ENCODE measurements around the gene EIF4E1B.

DNA sequence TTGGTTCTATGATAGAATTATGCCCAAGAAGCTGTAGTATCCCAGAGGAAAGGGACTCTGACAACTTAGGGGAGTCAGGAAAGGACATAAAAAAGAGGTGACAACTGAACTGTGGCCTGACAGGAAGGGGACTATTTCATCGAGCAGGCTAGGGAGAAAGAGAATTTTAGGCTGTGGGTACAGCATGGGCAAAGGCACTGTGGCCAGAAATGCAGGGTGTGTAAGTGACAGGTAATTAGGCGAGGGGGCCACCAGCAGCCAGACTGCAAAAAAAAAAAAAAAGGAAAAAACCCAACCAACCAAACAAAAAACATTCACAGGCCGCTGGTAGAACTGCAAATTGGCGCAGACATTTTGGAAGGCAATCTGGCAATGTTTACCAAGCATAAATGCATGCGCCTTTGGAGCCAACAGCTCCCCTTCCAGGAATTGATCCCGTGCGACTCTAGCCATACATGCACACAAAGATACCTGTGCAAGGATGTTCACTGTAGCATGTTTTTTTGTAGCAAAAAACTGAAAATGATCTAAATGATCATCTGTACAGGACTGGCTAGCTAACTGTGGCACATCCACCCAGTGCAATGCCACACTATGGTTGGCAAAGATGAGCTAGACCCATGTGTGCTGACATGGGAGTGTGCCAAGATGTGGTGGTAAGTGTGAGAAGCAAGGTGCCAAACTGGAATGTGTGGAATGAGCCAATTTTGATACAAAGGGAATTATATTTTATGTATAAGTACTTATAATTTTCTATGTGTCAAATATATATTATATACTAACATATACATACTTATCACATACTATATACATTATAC, 1.1 kb downstream of the EIF4E1B start:
- TF ChIP-seq CTCF (conservative IDR thresholded peaks at IDR 0.05 in 1 of 2, IDR thresholded peaks at IDR 0.05 in 1 of 2; ENCODE audit: extremely low read depth in 1 of 2, insufficient read depth in 1 of 2, low read depth in 1 of 2, low read length in 2 of 2) (no peak), EZH2 (IDR thresholded peaks at IDR 0.05; ENCODE audit: borderline replicate concordance, low read length) (no peak)
